Fibroblast of skin of right biceps (primary cell): ENCODE results near the gene GTPBP1.

ENCODE experiments used
- DNase-seq: peaks from one replicate; pipeline ENCODE4 v3.0.0-alpha.2; 2013

GTPBP1 gene

GRCh38 chr22:38742176-38742942 lies 36.6 kb downstream of the GTPBP1 start:
- DNase-seq, result no peak

- DNase-seq, result no peak
These were observed 39.2 kb downstream of the GTPBP1 start for GRCh38 chr22:38744981-38745380.

- no peak for DNase-seq
These were observed 40.1 kb downstream of the GTPBP1 start for GRCh38 chr22:38745676-38746460.

GRCh38 chr22:38748487-38749136 lies 42.9 kb downstream of the GTPBP1 start:
- no peak for DNase-seq

GRCh38 chr22:38750104-38750503 lies 44.4 kb downstream of the GTPBP1 start:
- no peak for DNase-seq

- no peak for DNase-seq
These were observed 44.9 kb downstream of the GTPBP1 start for GRCh38 chr22:38750638-38751037.

- no peak for DNase-seq
These were observed 45.3 kb downstream of the GTPBP1 start for GRCh38 chr22:38751066-38751421.

GRCh38 chr22:38751422-38752346 lies 45.9 kb downstream of the GTPBP1 start:
- DNase-seq, result no peak

- peak; percentile 54 for DNase-seq
These were observed 48.4 kb downstream of the GTPBP1 start for GRCh38 chr22:38753948-38754750.

- peak; percentile 46 for DNase-seq
These were observed 49.0 kb downstream of the GTPBP1 start for GRCh38 chr22:38754751-38755154.

GRCh38 chr22:38755155-38755910 lies 49.6 kb downstream of the GTPBP1 start:
- DNase-seq, result peak; percentile 53

- peak; percentile 83 for DNase-seq
These were observed 50.3 kb downstream of the GTPBP1 start, which contains the start of gene SUN2 for GRCh38 chr22:38755911-38756532. SUN2 (minus strand) TSS chr22:38755998; CDS start chr22:38752628, 3,370 bp downstream.

GRCh38 chr22:38756711-38757463 lies 51.1 kb downstream of the GTPBP1 start:
- DNase-seq, result no peak

- DNase-seq, result no peak
These were observed 51.7 kb downstream of the GTPBP1 start for GRCh38 chr22:38757464-38757757.

GRCh38 chr22:38758276-38758945 lies 52.7 kb downstream of the GTPBP1 start:
- no peak for DNase-seq

- no peak for DNase-seq
These were observed 53.3 kb downstream of the GTPBP1 start for GRCh38 chr22:38759005-38759404.

GRCh38 chr22:38760477-38761201 lies 54.9 kb downstream of the GTPBP1 start:
- peak; percentile 34 for DNase-seq
